ENCODE results near the gene CATSPERD. TPM values are rescaled to one million over a fixed set of nuclear protein-coding genes. Genes with fewer than 3 reads are reported as not detected.
"Not testable (repeated sequence)": the region's sequence is repeated elsewhere in the genome, so short reads cannot be mapped to it uniquely, and the experiment has no call there.

CATSPERD gene
- total RNA-seq, 2 experiments from 2014 or later: not detected

DNA sequence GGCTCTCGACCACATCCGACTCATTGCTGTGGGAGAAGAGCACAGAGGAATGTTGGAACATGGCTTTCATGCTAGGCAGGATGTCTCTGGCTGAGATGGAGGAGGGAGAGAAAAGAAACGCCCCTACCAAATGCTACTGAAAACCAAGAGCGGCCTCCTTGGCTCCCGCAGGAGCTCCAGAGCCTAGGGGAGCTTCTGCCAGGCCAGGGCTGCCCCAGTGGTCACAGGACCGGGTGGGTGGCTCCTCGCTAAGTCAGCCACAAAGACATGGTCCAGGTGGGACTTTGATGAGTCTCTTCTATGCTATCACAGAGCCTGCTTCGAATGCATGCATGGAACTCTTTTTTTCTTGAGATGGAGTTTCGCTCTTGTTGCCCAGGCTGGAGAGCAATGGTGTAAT lies 7.2 kb upstream of the CATSPERD start:
- ChIA-PET CTCF (interaction anchor here (0.8 kb wide), 1 partner anchor 26 kb away, joined by 3 read pairs; no protein-coding TSS in a partner anchor), POLR2A (no interaction called here)

DNA sequence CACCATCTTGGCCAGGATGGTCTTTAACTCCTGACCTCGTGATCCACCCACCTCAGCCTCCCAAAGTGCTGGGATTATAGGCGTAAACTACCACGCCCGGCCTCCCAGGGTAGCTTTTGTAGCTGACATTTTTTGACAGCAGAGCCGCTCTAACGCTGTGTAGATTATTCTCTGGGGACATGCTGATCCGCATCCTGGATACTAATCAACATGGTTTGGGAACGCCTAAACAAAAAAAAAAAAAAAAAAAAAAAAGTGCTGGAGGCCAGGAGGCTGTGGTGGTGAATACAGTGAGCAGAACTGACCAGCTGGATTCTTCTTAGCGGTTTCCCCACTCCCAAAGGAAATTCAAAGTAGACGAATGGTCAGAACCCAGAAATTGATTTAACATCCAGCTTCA lies 5.6 kb upstream of the CATSPERD start:
- CTCF ChIA-PET: interaction anchor here (0.7 to 1.8 kb wide), 4 partner anchors 20 to 83 kb away, joined by 4 to 8 read pairs (median 6); partner anchors contain the start of gene RPL36
- POLR2A ChIA-PET: interaction anchor here (0.7 to 1.6 kb wide), 3 partner anchors 22 to 710 kb away, joined by 4 to 15 read pairs (median 5); partner anchors contain the start of gene KHSRP

DNA sequence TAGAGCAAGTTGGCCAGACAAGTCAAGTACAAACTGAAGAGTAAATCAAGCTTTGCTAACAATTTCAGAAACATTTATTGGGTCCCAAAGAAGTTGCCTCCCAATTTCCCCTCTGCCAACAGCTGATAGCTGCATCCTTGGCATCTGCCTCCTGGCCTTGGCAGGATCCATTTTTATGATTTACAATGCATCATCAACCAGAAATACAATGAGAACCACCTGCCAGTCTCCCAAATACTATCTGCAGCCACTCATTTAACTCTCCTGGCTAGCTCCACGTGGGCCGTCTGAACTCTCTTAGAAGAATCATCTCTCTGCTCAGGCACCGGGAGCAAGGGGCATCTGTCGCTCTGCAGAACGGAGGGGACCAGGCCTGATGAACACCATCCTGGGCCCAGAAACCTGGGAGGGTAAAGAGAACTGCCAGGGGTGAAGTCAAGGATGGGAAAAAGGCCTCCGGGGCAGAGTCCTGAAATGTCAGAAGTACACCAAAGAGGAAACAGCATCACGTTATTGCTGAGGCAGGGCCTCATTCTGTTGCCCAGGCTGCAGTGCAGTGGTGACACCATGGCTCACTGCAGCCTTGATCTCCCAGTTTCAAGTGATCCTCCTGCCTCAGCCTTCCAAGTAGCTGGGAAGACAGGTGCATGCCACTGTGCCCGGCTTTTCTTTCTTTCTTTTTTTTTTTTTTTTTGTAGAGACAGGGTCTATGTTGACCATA lies 3.1 kb upstream of the CATSPERD start:
- POLR2A ChIA-PET: interaction anchor here (0.7 to 4.4 kb wide), 5 partner anchors 10 to 187 kb away, joined by 3 to 73 read pairs (median 3); partner anchors contain the start of gene RPL36

DNA sequence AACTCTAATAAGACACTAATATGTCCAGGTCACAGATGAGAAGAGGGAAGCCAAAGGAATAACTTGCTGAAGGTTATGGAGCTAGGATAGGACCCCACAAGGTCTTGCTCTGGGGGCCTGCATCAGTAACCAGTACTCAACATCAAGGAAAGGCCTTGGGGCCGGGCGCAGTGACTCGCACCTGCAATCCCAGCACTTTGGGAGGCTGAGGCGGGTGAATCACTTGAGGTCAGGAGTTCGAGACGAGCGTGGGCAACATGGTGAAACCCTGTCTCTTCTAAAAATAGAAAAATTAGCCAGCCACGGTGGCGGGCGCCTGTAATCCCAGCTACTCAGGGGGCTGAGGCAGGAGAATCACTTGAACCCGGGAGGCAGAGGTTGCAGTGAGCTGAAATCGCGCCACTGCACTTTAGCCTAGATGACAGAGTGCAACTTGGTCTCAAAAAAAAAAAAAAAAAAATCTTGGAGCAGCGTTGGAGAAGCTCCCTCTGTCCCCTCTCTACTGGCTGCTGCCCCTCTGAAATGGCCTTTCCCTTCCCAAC lies 2.3 kb upstream of the CATSPERD start:
- ChIA-PET CTCF (interaction anchor here (0.6 to 3.5 kb wide), 7 partner anchors 9 to 1578 kb away, joined by 3 to 30 read pairs (median 6); partner anchors contain the start of gene RPL36), POLR2A (interaction anchor here (0.6 to 4.4 kb wide), 16 partner anchors 8 to 1479 kb away, joined by 3 to 73 read pairs (median 5); partner anchors contain the start of genes DUS3L, NDUFA11, RPL36 and SAFB)

More for the DNA sequence above, 3.1 kb upstream of the CATSPERD start:
- CTCF ChIA-PET: interaction anchor here (1.6 to 2.8 kb wide), 3 partner anchors 10 to 27 kb away, joined by 5 to 25 read pairs (median 8); partner anchors contain the start of gene RPL36

DNA sequence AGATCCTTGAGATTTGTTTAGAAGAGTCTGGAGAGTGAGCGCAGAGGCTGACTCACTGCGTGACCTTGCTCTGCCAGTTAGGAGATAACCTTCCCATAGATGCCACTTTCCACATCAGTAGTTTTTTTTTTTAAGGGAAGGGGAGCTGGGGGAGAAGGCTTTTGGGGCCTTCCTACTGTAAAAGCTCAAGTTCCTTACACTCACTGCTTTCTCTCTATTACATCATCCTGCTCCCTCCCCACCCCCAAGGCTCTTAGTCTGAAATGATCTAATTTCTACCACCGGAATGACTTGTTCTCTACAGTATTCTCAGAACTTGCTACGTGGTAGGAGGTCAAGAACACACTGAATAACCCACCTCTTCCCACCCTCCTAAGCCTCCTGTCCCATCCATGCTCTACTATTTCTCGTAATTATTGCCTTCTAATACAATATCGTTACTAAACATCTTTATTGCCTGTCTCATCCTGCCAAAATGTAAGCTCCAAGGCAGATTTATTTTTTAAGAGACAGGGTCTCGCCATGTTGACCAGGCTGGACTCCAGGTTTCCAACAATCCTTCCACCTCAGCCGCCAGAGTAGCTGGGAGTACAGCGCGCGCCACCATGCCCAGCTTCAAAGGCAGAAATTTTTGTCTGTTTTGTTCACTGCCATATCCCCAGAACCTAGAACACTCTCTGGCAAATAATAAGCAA lies 1.7 kb upstream of the CATSPERD start:
- CTCF ChIA-PET: interaction anchor here (0.6 to 3.5 kb wide), 7 partner anchors 9 to 1579 kb away, joined by 3 to 30 read pairs (median 5); partner anchors contain the start of gene RPL36
- POLR2A ChIA-PET: interaction anchor here (0.6 to 4.4 kb wide), 19 partner anchors 9 to 1478 kb away, joined by 3 to 73 read pairs (median 5); partner anchors contain the start of genes DUS3L, NDUFA11, RPL36 and SAFB

DNA sequence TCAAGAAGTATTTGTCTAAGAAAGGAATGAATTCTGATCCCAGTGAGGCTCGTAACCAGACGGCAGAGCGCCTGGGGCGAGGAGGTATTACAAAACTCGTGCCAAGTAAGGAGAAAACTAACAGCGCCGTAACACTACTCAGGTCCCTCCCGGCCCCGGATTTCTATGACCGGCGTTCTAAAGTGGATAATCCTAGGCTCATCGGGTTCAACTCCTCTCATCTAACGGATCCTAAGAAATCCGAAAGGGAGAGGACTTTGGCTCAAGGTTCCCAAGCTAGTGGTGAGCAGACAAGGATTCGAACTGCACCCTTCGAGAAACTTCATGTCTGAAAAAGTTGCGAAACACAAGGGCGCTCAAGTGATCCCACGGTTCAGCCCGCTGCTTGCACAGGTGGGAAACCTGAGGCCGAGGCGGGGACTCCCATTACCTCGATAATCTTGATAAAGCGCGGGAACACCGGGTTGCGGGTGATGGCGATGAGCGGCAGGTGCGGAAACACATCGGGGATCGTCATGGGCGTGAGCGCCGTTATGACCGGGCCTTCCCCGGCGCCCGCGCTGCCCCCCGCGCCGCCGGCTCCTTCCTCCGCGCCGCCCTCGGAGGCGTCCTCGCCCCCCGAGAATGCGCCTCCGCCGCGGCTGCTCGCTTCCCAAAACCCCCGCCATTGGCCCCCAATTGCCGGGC lies 1.0 kb upstream of the CATSPERD start:
- ChIA-PET POLR2A (interaction anchor here (0.6 to 4.4 kb wide), 11 partner anchors 12 to 742 kb away, joined by 3 to 73 read pairs (median 12); partner anchors contain the start of genes DUS3L, NDUFA11, RPL36 and SAFB), CTCF (interaction anchor here (0.9 to 3.5 kb wide), 6 partner anchors 10 to 85 kb away, joined by 4 to 30 read pairs (median 6); partner anchors contain the start of gene RPL36)

DNA sequence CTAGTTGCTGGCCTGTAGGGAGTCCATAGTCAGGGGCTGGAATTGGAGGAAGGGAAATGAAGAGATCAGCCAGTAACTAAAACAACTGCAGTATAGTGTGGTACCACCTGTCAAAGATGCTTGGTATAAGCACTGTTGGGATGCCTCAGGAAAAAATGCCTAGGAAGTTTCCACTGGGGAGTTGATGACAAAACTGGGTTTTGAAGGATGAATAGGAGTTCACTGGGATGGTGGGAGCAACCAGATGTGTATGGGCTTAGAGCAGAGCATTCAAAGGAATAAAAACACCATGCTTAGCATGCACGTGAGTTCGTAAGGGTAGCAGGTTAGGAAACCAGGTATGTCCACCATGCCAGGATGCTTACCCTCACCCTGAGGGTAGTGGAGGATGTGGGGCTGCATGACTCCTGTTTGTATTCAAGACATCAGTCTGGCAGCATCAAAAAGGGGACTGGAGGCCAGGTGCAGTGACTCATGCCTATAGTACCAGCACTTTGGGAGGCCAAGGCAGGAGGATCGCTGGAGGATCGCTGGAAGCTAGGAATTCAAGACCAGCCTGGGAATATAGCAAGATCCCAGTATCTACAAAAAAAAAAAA lies 7.1 kb downstream of the CATSPERD start:
- ChIA-PET POLR2A (no interaction called here), CTCF (no interaction called here)

DNA sequence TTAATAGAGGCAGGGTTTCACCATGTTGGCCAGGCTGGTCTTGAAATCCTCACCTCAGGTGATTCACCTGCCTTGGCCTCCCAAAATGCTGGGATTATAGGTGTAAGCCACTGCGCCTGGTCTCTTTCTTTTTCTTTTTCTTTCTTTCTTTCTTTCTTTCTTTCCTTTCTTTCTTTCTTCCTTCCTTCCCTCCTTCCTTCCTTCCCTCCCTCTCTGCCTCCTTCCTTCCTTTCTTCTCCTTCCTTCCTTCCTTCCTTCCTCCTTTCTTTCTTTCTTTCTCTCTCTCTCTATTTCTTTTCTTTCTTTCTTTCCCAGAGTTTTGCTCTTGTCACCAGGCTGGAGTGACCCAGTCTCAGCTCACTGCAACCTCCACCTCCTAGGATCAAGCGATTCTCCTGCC lies 12.7 kb downstream of the CATSPERD start:
- POLR2A ChIA-PET, CTCF ChIA-PET: not testable (repeated sequence)

DNA sequence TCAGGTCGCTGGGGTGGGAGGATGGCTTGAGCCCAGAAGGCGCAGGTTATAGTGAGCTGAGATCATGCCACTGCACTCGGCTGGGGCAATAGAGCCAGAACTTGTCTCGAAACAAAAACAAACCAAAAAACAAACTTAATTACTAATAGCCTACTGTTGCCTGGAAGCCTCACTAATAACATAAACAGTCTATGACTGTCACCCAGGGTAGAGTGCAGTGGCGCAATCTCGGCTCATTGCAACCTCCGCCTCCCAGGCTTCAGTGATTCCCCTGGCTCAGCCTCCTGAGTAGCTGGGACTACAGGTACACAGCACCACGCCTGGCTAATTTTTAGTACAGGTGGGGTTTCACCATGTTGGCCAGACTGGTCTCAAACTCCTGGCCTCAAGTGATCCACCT lies 18.0 kb downstream of the CATSPERD start:
- CTCF ChIA-PET: interaction anchor here (0.6 kb wide), 1 partner anchor 18 kb away, joined by 3 read pairs; the partner anchor contains the start of genes CATSPERD and LONP1
- POLR2A ChIA-PET: interaction anchor here (0.6 kb wide), 1 partner anchor 38 kb away, joined by 4 read pairs; no protein-coding TSS in a partner anchor

DNA sequence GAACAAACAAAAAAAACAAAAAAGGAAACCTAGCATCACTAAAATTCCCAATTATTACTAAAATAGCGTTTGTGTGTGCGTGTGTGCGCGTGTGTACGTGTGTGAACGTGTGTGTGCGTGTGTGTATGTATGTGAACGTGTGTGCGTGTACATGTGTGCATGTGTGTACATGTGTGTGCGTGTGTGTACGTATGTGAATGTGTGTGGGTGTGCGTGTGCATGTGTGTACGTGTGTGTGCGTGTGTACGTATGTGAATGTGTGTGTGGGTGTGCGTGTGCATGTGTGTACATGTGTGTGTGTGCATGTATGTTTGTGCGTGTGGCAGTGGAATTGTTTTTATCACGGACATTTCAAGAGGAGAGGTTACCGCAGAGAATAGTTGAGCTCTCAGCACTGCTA lies 21.6 kb downstream of the CATSPERD start:
- CTCF ChIA-PET: no interaction called here

DNA sequence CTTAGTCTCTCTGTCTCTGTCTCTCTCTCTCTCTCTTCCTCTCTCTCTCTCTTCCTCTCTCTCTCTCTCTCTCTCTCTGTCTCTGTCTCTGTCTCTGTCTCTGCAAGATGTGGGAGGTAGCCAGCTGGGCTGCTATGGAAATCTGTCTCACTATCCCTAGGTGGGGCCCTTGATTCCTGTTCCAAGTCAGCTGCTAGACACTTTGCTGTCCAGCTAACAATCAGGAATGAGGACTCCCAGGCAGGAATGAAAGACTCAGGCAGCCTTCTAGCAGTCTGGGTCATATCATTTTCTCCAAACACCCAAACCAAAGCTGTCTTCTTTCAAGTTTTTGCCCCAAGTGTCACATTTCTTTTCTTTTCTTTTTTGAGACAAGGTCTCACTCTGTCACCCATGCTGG lies 23.2 kb downstream of the CATSPERD start:
- CTCF ChIA-PET: interaction anchor here (0.6 kb wide), 1 partner anchor 24 kb away, joined by 3 read pairs; no protein-coding TSS in a partner anchor

More for the DNA sequence above, 21.6 kb downstream of the CATSPERD start:
- POLR2A ChIA-PET: no interaction called here

DNA sequence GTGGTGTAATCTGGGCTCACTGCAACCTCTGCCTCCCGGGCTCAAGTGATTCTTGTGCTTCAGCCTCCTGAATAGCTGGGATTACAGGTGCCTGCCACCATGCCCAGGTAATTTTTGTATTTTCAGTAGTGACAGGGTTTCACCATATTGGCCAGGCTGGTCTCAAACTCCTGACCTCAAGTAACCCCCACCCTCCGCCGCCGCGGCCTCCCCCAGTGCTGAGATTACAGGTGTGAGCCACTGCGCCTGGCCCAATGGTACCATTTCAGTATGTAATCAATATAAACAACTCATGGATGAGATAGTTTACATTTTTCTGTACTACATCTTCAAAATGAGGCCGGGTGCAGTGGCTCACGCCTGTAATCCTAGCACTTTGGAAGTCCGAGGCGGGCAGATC lies 24.6 kb downstream of the CATSPERD start:
- CTCF ChIA-PET, POLR2A ChIA-PET: not testable (repeated sequence)

More for the DNA sequence above, 23.2 kb downstream of the CATSPERD start:
- POLR2A ChIA-PET: no interaction called here

DNA sequence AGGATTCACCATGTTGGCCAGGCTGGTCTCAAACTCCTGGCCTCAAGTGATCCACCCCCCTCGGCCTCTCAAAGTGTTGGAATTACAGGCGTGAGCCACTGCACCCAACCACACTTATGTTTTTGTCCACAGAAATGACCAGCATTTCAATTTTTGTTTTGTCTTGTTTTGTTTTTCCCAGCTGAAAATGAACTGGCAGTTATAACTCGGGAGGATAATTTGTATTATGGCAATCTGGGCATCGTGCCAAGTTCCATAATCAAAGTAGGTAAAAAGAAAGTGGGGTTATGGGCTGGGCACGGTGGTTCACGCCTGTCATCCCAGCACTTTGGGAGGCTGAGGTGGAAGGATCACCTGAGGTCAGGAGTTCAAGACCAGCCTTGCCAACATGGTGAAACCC lies 28.5 kb downstream of the CATSPERD start:
- CTCF ChIA-PET: interaction anchor here (0.6 to 1.0 kb wide), 2 partner anchors 25 to 239 kb away, joined by 3 to 5 read pairs; no protein-coding TSS in a partner anchor
- POLR2A ChIA-PET: not testable (repeated sequence)

DNA sequence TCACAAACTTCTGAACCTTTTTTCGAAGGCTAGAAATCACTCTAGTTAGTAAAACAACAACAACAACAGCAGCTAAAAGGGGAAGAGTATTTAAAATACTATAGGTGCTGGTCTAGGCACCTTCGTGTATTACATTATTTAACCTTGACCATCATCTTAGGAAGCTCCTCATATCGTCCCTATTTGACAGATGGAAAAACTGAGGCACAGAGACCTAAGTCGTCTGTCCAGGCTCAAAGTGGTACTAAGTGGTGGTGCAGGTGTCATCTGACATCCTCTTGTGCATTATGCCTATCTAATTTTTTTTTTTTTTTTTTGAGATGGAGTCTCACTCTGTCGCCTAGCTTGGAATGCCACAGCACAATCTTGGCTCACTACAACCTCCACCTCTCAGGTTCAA lies 29.1 kb downstream of the CATSPERD start:
- CTCF ChIA-PET: interaction anchor here (0.7 kb wide), 1 partner anchor 762 kb away, joined by 3 read pairs; no protein-coding TSS in a partner anchor
- POLR2A ChIA-PET: no interaction called here

DNA sequence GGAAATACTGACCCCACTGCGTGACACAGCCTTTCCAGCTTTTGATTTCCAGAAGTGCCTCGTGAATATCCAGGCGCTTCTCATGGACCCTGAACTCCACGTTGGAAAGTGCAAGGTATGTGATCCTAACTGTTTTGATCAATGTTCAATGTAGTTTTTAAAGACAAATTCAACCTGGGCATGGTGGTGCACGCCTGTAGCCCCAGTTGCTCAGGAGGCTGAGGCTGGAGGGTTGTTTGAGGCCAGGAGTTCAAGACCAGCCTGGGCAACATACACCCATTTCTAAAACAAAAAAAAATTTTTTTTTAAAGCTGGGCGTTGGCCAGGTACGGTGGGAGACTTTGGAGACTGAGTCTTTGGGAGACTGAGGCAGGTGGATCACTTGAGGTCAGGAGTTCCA lies 31.3 kb downstream of the CATSPERD start:
- CTCF ChIA-PET: no interaction called here
- POLR2A ChIA-PET: no interaction called here

DNA sequence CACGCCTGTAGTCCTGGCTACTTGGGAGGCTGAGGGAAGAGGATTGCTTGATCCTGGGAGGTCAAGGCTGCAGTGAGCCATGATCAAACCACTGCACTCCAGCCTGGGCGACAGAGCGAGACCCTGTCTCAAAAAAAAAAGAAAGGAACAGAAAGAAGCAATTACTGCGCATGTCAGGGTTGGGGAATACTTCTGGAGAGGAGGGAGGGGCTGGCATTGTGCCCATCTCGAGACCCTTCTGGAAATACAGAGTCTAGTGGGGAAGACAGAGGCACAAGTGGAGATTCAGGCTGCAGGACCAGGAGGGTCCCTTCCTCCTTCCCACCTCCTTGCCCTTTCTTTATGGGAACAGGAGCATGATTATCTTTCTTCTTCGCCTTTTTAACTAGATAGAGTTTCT lies 33.3 kb downstream of the CATSPERD start:
- ChIA-PET CTCF (no interaction called here), POLR2A (no interaction called here)

DNA sequence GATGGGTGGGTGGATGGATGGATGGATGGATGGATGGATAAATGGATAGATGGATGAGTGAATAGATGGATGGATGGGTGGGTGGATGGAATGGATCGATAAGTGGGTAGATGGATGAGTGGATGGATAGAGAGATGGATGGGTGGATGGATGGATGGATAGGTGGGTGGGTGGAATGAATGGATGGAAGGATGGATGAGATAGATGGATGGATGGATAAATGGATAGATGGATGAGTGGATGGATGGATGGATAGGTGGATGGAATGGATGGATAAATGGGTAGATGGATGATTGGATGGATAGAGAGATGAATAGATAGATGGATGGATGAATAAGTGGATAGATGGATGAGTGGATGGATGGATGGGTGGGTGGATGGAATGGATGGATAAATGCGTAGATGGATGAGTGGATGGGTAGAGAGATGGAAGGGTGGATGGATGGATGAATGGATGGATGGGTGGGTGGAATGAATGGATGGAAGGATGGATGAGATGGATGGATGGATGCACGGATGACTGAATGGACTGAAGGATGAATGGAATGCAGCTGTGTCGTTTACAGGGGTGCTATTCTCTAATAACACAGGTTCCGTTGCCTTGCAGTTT lies 42.3 kb downstream of the CATSPERD start:
- POLR2A ChIA-PET: no interaction called here

DNA sequence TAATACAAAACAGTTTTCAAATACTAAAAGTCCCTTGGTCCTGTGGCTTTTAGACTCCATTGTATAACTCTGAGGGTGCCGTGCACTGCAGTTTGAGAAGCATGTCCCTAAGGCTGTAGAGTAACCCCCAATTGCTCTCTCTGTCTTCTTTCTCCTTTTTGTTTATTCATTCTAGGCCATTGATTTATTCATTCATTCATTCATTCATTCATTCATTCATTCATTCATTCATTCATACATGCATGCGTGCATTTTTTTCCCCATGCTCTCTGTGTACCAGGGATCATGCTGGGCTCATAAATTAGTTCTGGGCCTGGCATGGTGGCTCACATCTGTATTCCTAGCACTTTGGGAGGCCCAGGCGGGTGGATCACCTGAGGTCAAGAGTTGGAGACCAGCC lies 44.8 kb downstream of the CATSPERD start:
- POLR2A ChIA-PET: no interaction called here
- CTCF ChIA-PET: no interaction called here

More for the DNA sequence above, 42.3 kb downstream of the CATSPERD start:
- CTCF ChIA-PET: no interaction called here
